Measurements from ENCODE around the gene B4GALT6. TPM values are rescaled to one million over a fixed set of nuclear protein-coding genes. Genes with fewer than 3 reads are reported as not detected.

Gene B4GALT6
- polyA plus RNA-seq, 1 donor from 2014 or later, result not detected

GRCh38 chr18:31617031-31617717 is 67.2 kb downstream of the B4GALT6 start:
- no peak overlapping the region for H3K4me3 Mint-ChIP-seq
- H3K4me1 Mint-ChIP-seq, result peaks cover 0 to 3% (median 0%) of the 10 kb centered on the region in 3 donors
- H3K9me3 Mint-ChIP-seq, result peaks cover 0 to 2% (median 0%) of the 10 kb centered on the region in 3 donors
- H3K36me3 Mint-ChIP-seq, result no peaks in the 10 kb centered on the region
- H3K27me3 Mint-ChIP-seq, result no peaks in the 10 kb centered on the region
- H3K27ac Mint-ChIP-seq, result no peak overlapping the region

- H3K27me3 Mint-ChIP-seq, result no peaks in the 10 kb centered on the region
These were observed 67.8 kb downstream of the B4GALT6 start for GRCh38 chr18:31616586-31616985.

DNA sequence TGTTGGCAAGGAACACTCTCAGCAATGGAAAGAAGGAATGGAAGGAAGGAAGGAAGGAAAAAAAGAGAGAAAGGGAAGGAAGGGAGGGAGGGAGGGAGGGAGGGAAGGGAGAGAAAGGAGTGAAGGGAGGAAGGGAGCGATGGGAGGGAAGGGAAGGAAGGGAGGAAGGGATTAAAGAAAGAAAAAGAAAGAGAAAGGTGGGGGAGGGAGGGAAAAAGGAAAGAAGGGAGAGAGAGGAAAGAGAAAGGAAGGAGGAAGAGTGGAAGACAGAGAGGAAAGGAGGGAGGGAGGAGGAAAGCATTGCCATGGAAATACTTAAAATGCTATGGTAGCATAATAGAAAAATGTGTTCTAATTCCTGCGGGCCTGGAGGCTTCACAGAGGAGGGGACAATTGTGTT is 70.3 kb downstream of the B4GALT6 start:
- no peaks in the 10 kb centered on the region for H3K36me3 Mint-ChIP-seq
- H3K27ac Mint-ChIP-seq, result no peak overlapping the region
- no peaks in the 10 kb centered on the region for H3K27me3 Mint-ChIP-seq
- H3K4me3 Mint-ChIP-seq, result no peak overlapping the region
- H3K9me3 Mint-ChIP-seq, result peaks cover 0 to 2% (median 0%) of the 10 kb centered on the region in 3 donors
- H3K4me1 Mint-ChIP-seq, result peaks cover 0 to 3% (median 0%) of the 10 kb centered on the region in 3 donors

More at GRCh38 chr18:31616586-31616985, 67.8 kb downstream of the B4GALT6 start:
- Mint-ChIP-seq H3K9me3 (peaks cover 0 to 2% (median 0%) of the 10 kb centered on the region in 3 donors), H3K4me3 (no peak overlapping the region), H3K27ac (no peak overlapping the region), H3K4me1 (peaks cover 0 to 3% (median 0%) of the 10 kb centered on the region in 3 donors), H3K36me3 (no peaks in the 10 kb centered on the region)

GRCh38 chr18:31612124-31612523 is 72.3 kb downstream of the B4GALT6 start:
- Mint-ChIP-seq H3K4me3 (no peak overlapping the region), H3K27ac (peak overlapping the region in 1 of 3 donors; percentile 5), H3K36me3 (no peaks in the 10 kb centered on the region), H3K4me1 (peaks cover 0 to under 1% (median 0%) of the 10 kb centered on the region in 3 donors), H3K27me3 (no peaks in the 10 kb centered on the region), H3K9me3 (no peaks in the 10 kb centered on the region)

DNA sequence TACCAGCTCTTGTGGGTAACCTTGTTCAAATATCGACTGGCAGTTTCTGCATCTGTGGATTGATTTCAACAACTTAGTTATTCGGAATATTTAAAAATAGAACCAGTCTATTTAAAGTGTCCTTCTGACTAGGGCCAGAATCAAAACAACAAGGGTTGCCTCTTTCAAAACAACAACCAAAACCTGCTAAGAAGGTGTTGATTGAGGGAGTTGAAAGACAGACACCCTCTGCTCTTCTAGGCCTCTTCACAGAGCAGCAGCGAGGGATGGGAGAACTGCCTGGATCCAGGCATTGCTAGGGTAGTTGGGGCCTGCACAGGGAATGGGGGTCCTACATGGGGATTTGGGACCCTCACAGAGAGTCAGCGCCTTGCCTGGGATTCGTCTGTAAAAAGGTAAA is 72.9 kb downstream of the B4GALT6 start:
- H3K36me3 Mint-ChIP-seq, result no peaks in the 10 kb centered on the region
- no peak overlapping the region for H3K4me3 Mint-ChIP-seq
- no peaks in the 10 kb centered on the region for H3K4me1 Mint-ChIP-seq

DNA sequence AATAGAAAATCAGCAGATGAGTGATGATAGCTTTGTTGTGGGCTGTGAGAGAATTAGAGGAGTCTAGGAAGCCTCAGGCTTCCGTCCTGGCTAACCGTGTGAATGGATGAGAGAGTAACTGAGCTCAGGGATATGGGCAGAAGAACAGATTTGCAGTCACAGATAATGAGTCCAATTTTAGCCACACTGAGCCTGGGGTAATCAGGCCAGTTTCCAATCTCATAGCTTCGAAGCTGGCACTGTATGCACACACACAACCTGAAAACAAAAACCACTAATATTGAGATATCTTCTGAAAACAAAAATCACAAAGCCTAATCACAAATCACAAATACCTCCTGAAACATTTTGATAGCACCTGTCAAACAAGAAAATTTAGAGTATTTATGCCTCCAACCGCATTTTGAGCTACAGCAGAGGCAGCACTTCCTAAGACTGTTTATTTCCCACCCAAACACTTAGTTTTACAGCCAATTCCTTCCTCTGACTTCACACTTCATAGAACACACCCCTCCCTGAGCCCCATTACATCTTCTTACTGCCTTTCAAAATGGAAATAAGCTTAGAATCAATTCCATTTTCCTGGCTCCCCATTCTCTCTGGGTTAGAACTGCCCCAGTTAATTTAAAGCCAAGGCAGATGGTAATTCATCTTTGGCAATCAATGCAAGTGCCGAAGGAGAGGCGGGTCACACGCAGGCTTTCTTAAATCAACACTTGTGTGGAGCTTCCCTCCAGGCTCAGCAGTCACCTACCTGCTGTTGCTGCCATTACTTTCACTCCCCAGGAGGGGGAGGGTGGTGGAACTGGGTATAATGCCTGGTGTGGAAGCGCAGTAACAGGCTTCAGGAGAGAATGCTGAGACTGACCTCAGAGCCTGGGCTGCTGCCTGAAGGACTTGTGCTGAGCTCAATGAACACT is 73.8 kb downstream of the B4GALT6 start:
- no peaks in the 10 kb centered on the region for H3K9me3 Mint-ChIP-seq
- no peaks in the 10 kb centered on the region for H3K36me3 Mint-ChIP-seq
- no peaks in the 10 kb centered on the region for H3K4me1 Mint-ChIP-seq
- no peak overlapping the region for H3K4me3 Mint-ChIP-seq
- H3K27me3 Mint-ChIP-seq, result no peaks in the 10 kb centered on the region
- H3K27ac Mint-ChIP-seq, result no peak overlapping the region

More for the DNA sequence above, 72.9 kb downstream of the B4GALT6 start:
- no peaks in the 10 kb centered on the region for H3K9me3 Mint-ChIP-seq
- peak overlapping the region in 1 of 3 donors; percentile 9 for H3K27ac Mint-ChIP-seq
- H3K27me3 Mint-ChIP-seq, result no peaks in the 10 kb centered on the region

GRCh38 chr18:31609886-31610285 is 74.5 kb downstream of the B4GALT6 start:
- Mint-ChIP-seq H3K9me3 (no peaks in the 10 kb centered on the region), H3K4me1 (no peaks in the 10 kb centered on the region), H3K27ac (no peak overlapping the region), H3K36me3 (no peaks in the 10 kb centered on the region), H3K4me3 (no peak overlapping the region), H3K27me3 (no peaks in the 10 kb centered on the region)

DNA sequence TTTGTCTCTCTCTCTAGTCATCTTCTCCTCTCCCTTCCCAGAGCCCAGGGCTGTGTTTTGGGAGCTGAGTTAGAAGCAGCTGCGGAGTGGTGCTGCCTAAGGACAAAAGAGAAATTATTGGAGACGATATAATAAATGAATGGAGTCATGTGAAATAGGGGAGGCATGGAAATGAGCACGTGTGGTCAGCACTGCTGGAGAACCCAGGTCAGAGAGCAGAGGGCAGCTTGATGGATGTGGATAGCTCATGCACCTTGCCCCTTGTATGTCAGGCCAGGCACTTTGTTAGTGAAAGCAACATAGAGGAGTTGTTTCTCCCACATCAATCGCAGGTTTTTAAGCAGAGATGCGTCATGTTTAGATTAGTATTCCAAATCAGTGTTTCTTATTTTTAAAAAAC is 77.0 kb downstream of the B4GALT6 start:
- no peaks in the 10 kb centered on the region for H3K9me3 Mint-ChIP-seq
- H3K4me1 Mint-ChIP-seq, result no peaks in the 10 kb centered on the region
- no peak overlapping the region for H3K27ac Mint-ChIP-seq
- H3K4me3 Mint-ChIP-seq, result no peak overlapping the region
- no peaks in the 10 kb centered on the region for H3K36me3 Mint-ChIP-seq
- H3K27me3 Mint-ChIP-seq, result no peaks in the 10 kb centered on the region

GRCh38 chr18:31606265-31606664 is 78.1 kb downstream of the B4GALT6 start:
- Mint-ChIP-seq H3K27ac (no peak overlapping the region), H3K36me3 (no peaks in the 10 kb centered on the region), H3K4me1 (no peaks in the 10 kb centered on the region), H3K9me3 (no peaks in the 10 kb centered on the region), H3K4me3 (no peak overlapping the region), H3K27me3 (no peaks in the 10 kb centered on the region)

DNA sequence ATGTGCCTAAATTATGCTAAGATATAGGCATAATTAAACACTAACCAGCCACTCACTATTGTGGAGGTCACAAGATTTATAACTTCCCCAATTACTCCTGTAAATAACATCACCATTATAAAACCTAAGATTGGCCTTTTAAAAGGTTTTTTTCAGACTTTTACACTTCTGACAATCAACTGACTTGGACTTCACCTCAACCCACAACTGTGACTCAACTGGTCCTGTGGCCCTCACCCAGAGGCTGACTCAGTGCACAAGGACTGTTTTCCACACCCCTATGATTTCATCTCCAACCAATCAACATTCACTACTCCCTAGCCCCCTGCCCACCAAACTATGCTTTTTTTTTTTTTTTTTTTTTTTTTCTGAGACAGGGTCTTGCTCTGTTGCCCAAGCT is 81.1 kb downstream of the B4GALT6 start:
- Mint-ChIP-seq H3K9me3 (no peaks in the 10 kb centered on the region), H3K27me3 (peaks cover 3% of the 10 kb centered on the region), H3K27ac (no peak overlapping the region), H3K36me3 (no peaks in the 10 kb centered on the region), H3K4me3 (no peak overlapping the region), H3K4me1 (no peaks in the 10 kb centered on the region)

GRCh38 chr18:31598021-31598805 is 86.2 kb downstream of the B4GALT6 start:
- Mint-ChIP-seq H3K27ac (no peak overlapping the region), H3K36me3 (no peaks in the 10 kb centered on the region), H3K4me1 (no peaks in the 10 kb centered on the region), H3K27me3 (peaks cover 4% of the 10 kb centered on the region), H3K4me3 (no peak overlapping the region), H3K9me3 (no peaks in the 10 kb centered on the region)

GRCh38 chr18:31596081-31596872 is 88.1 kb downstream of the B4GALT6 start:
- Mint-ChIP-seq H3K9me3 (no peaks in the 10 kb centered on the region), H3K4me1 (no peaks in the 10 kb centered on the region), H3K4me3 (no peak overlapping the region)

DNA sequence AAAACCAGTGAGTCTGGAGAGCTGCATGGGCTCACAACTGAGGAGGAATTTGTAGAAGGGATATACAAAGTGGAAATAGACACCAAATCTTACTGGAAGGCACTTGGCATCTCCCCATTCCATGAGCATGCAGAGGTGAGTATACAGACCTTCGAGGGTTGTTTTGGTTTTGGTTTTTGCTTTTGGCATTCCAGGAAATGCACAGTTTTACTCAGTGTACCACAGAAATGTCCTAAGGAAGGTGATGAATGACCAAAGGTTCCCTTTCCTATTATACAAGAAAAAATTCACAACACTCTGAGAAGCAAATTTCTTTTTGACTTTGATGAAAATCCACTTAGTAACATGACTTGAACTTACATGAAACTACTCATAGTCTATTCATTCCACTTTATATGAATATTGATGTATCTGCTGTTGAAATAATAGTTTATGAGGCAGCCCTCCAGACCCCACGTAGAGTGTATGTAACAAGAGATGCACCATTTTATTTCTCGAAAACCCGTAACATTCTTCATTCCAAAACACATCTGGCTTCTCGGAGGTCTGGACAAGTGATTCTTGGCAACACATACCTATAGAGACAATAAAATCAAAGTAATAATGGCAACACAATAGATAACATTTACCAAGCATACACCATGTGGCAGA is 89.1 kb downstream of the B4GALT6 start:
- H3K4me3 Mint-ChIP-seq, result no peak overlapping the region
- H3K9me3 Mint-ChIP-seq, result no peaks in the 10 kb centered on the region
- H3K36me3 Mint-ChIP-seq, result no peaks in the 10 kb centered on the region
- no peak overlapping the region for H3K27ac Mint-ChIP-seq
- H3K4me1 Mint-ChIP-seq, result no peaks in the 10 kb centered on the region
- peaks cover 4% of the 10 kb centered on the region for H3K27me3 Mint-ChIP-seq

More at GRCh38 chr18:31596081-31596872, 88.1 kb downstream of the B4GALT6 start:
- no peaks in the 10 kb centered on the region for H3K36me3 Mint-ChIP-seq
- H3K27ac Mint-ChIP-seq, result no peak overlapping the region
- H3K27me3 Mint-ChIP-seq, result peaks cover 4% of the 10 kb centered on the region

Measured in IgD-negative memory B cell (primary cell).